Measurements from ENCODE around the gene GRXCR2. TPM values are rescaled to one million over a fixed set of nuclear protein-coding genes. Genes with fewer than 3 reads are reported as not detected.

The GRXCR2 gene
- polyA plus RNA-seq, 1 donor from 2014 or later, result not detected

GRCh38 chr5:145921211-145921610 lies 48.4 kb upstream of the GRXCR2 start:
- Histone ChIP-seq H3K79me2 (replicated peaks; ENCODE audit: insufficient read depth, low read length) (no peaks in the 10 kb centered on the region), H2AFZ (ENCODE audit: low read depth, low read length) (no peak overlapping the region), H3K36me3 (ENCODE audit: insufficient read depth, low read length) (no peaks in the 10 kb centered on the region), H3K9me3 (ENCODE audit: low read length) (no peaks in the 10 kb centered on the region), H3K4me2 (ENCODE audit: low read length) (no peak overlapping the region), H3K9me2 (ENCODE audit: insufficient read depth, low read length) (no peaks in the 10 kb centered on the region), H3K27me3 (ENCODE audit: insufficient read depth, low read depth, low read length) (no peaks in the 10 kb centered on the region), H3F3A (ENCODE audit: insufficient read depth, low read length, poor library complexity, severe bottlenecking) (no peaks in the 10 kb centered on the region), H3K27ac (ENCODE audit: low read length) (no peak overlapping the region), H3K9ac (ENCODE audit: low read length) (no peak overlapping the region), H3K4me3 (ENCODE audit: low read length) (no peak overlapping the region), H4K20me1 (ENCODE audit: insufficient read depth) (no peaks in the 10 kb centered on the region)
- TF ChIP-seq MXI1 (conservative IDR thresholded peaks at IDR 0.05; ENCODE audit: poor library complexity, severe bottlenecking) (no peak), RAD21 (conservative IDR thresholded peaks at IDR 0.05) (no peak), POLR2AphosphoS5 (IDR thresholded peaks at IDR 0.05) (no peak), EZH2 (IDR thresholded peaks at IDR 0.05; ENCODE audit: borderline replicate concordance, insufficient read depth, low read length, poor library complexity, severe bottlenecking) (no peak), REST (IDR thresholded peaks at IDR 0.05; ENCODE audit: borderline replicate concordance) (no peak), EP300 (conservative IDR thresholded peaks at IDR 0.05; ENCODE audit: poor library complexity, severe bottlenecking) (no peak), SMC3 (conservative IDR thresholded peaks at IDR 0.05; ENCODE audit: poor library complexity) (no peak), TAF1 (IDR thresholded peaks at IDR 0.05; ENCODE audit: low read depth) (no peak), CTCF (IDR thresholded peaks at IDR 0.05; ENCODE audit: poor library complexity, severe bottlenecking) (no peak)

GRCh38 chr5:145920542-145921210 lies 47.9 kb upstream of the GRXCR2 start:
- no peak overlapping the region for H2AFZ ChIP-seq (ENCODE audit: low read depth, low read length)
- H3K9me2 ChIP-seq (ENCODE audit: insufficient read depth, low read length), result no peaks in the 10 kb centered on the region
- no peaks in the 10 kb centered on the region for H4K20me1 ChIP-seq (ENCODE audit: insufficient read depth)
- no peaks in the 10 kb centered on the region for H3K36me3 ChIP-seq (ENCODE audit: insufficient read depth, low read length)
- no peak overlapping the region for H3K4me3 ChIP-seq (ENCODE audit: low read length)
- no peaks in the 10 kb centered on the region for H3K79me2 ChIP-seq (replicated peaks; ENCODE audit: insufficient read depth, low read length)
- H3K4me2 ChIP-seq (ENCODE audit: low read length), result no peak overlapping the region
- no peaks in the 10 kb centered on the region for H3K27me3 ChIP-seq (ENCODE audit: insufficient read depth, low read depth, low read length)
- H3F3A ChIP-seq (ENCODE audit: insufficient read depth, low read length, poor library complexity, severe bottlenecking), result no peaks in the 10 kb centered on the region
- no peak overlapping the region for H3K9ac ChIP-seq (ENCODE audit: low read length)
- no peak for TF ChIP-seq MXI1 (conservative IDR thresholded peaks at IDR 0.05; ENCODE audit: poor library complexity, severe bottlenecking)
- no peak for TF ChIP-seq REST (IDR thresholded peaks at IDR 0.05; ENCODE audit: borderline replicate concordance)
- no peak for TF ChIP-seq EP300 (conservative IDR thresholded peaks at IDR 0.05; ENCODE audit: poor library complexity, severe bottlenecking)
- TF ChIP-seq EZH2 (IDR thresholded peaks at IDR 0.05; ENCODE audit: borderline replicate concordance, insufficient read depth, low read length, poor library complexity, severe bottlenecking), result no peak
- TF ChIP-seq POLR2AphosphoS5 (IDR thresholded peaks at IDR 0.05), result no peak
- no peak for TF ChIP-seq SMC3 (conservative IDR thresholded peaks at IDR 0.05; ENCODE audit: poor library complexity)
- TF ChIP-seq TAF1 (IDR thresholded peaks at IDR 0.05; ENCODE audit: low read depth), result no peak
- TF ChIP-seq CTCF (IDR thresholded peaks at IDR 0.05; ENCODE audit: poor library complexity, severe bottlenecking), result no peak
- TF ChIP-seq RAD21 (conservative IDR thresholded peaks at IDR 0.05), result no peak
- H3K27ac ChIP-seq (ENCODE audit: low read length), result no peak overlapping the region
- no peaks in the 10 kb centered on the region for H3K9me3 ChIP-seq (ENCODE audit: low read length)

Measured in neural cell (in vitro differentiated cells).